Measurements from ENCODE around the gene MYO1E.

Gene MYO1E

DNA sequence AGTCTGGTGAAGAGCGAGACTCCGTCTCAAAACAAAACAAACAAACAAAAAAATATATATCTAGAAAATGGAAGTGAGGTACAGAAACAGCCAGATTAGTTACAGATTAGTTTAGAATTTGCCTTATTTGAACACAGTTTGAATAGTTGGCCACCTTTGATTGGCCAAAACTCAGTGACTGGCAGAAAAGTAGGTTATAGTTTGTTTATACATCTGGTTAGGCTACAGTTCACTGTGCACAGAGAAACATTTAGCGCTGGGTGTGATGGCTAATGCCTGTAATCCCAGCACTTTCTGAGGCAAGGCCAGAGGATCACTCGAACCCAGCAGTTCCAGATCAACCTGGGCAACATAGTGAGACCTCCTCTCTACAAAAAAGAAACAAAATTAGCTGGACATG, 114.4 kb downstream of the MYO1E start:
- no peak for DNase-seq

- DNase-seq: no peak
Measured at GRCh38 chr15:59257140-59257539, 115.5 kb downstream of the MYO1E start.

DNA sequence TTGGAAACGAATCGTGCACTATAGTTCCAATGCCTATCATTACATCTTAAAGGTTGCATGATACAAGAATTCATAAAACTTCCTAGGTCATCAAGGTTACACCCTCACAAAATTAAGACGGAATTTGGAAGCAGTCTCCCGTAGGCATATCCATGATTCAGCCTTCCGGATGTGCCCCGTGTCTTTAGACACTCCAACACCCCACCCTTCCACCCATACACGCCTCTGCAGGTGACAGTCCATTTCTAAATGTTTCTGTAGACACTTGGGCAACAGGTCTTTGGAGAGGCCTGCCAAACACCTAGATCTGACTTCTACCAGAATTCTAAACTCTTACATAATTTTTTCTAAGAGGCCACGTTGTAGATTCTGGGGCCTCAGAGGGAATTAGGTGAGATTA, 116.2 kb downstream of the MYO1E start:
- no peak for DNase-seq

DNA sequence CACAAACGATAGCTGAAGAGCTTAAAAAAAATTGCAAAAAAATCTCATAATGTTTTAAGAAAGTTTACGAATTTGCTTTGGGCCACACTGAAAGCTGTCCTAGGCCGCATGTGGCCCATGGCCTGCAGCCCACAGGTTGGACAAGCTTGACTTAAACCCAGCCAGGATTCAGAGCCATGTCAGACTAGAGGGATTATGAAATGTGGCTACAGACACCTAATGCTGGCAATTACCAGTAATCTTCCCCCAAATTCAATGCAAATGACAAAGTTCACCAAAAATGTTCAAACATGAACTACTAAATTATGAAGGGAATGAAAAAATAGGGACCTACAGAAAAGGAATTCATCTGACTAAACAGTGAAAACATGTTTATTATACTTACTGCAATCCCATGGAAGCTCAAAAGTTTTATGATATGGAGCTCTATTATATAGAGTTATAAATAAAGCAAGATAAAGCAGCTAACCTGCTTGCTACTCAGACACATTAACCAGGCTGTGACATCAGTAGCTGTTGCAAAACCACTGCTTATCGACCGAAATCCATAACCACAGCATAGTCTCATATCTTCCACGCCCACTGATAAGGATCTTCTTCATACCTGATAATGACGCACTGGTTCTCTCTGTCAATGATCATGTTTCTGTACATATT, 116.9 kb downstream of the MYO1E start:
- no peak for DNase-seq

DNA sequence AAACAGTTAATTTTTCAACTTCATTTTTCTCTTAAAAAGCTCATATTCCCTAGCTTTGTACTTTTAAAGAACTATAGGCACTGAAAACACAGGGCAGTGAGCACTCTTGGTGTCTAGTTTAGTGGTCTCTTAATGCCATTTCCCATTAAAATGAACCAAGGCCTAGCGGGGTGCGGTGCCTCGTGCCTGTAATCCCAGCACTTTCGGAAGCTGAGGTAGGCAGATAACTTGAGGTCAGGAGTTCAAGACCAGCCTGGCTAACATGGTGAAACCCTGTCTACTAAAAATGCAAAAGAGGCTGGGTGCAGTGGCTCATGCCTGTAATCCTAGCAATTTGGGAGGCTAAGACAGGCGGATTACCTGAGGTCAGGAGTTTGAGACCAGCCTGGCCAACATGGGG, 120.5 kb downstream of the MYO1E start:
- DNase-seq: no peak

- DNase-seq: no peak
Measured at GRCh38 chr15:59251001-59251845, 121.4 kb downstream of the MYO1E start.

DNA sequence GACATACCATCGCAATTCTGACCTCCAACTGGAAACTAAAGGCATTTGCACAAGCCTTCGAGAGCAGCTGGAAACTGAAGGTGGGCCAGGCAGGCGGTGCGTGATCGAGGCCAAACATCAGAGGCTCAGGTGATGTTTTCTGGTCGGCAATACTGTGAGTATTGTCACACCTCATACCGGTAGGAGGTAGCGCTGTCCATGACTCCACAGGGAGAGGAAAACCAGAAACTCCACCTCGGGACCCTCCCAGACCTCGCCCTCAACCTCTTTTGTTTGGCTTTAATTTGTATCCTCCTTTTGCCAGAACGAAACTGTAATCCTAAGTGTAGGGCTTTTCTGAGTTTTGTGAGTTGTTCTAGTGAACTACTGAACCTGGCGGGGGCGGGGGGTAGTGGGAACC, 122.4 kb downstream of the MYO1E start:
- DNase-seq: no peak

DNA sequence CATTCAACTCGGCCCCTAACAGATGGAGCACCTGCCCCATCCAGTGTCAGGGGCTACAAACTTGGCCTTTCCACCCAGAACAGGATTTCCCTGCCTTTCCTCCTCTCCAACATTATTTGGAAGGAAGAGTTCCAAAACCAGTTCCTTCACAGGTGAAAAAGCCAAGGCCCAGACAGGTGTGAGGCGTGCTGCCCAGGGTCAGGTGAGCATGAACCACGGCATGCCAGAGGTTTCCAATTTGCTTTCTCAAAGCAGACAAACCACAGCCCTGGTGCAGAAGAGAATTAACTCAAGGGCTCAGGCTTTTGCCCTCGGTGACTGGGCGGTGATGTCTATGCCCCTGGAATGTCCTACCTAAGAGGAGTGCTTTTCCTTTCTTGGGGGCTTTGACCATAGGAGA, 122.9 kb downstream of the MYO1E start:
- DNase-seq: no peak

DNA sequence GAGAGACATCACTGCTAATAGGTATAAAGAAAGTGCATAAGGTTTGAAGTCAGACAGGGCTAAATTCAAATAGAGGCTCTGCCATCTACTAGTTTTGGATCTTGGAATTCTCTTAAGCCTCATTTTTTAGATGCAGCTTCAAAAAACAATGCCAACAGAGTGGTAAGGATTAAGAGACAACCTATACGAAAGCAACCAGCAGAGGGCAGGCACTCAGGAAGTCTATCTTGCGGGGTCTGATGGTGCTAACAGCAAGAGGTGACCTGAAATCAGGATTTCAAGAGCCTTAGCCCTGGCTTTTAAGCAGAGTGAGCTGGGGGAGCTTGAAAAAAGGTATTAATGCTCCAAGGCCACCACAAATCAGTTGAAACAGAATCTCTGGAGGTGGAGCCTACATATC, 125.3 kb downstream of the MYO1E start:
- peak; percentile 36 for DNase-seq

DNA sequence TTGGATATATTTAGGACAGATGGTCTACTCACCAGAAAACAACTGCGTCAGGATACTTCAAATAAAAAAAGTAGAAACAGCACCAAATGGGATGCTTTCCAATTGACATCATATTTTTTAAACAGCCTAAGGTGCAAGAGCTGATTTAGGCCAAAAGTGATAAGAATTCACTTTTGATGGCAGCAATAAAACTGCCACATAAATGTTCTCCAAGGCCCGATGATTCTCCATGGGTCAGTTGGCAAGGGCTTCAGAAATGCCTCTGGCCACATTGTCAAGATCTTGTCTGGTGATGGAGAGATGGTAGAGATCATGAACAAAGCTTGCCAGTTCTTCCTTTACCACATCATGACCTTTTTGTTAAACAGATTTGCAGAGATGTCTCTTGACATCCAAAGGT, 127.1 kb downstream of the MYO1E start:
- no peak for DNase-seq

- no peak for DNase-seq
Measured at GRCh38 chr15:59244337-59244736, 128.3 kb downstream of the MYO1E start.

DNA sequence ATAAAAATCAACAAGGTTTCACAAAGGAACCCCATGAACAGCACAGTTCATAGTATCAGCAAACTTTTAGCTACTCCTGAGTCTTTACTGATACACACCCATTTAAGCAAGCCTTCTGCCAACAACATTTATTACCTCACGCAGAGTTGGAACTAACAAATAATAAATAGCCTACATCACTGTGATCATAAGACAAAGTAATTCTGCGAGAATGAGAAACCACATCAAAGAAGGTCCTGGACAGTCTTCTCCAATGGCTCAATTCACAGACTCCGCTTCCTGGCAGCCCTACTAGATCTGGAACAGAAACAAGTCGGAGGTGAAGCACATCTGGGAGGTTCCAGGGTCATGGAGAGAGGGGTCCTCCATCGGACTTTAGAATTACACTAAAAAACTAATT, 129.0 kb downstream of the MYO1E start:
- no peak for DNase-seq

GRCh38 chr15:59242649-59243048, 130.0 kb downstream of the MYO1E start:
- DNase-seq: no peak

- DNase-seq: no peak
Measured at GRCh38 chr15:59240036-59240435, 132.6 kb downstream of the MYO1E start.

- no peak for DNase-seq
Measured at GRCh38 chr15:59237924-59238331, 134.7 kb downstream of the MYO1E start.

- no peak for DNase-seq
Measured at GRCh38 chr15:59237119-59237855, 135.4 kb downstream of the MYO1E start.

- DNase-seq: no peak
Measured at GRCh38 chr15:59236394-59236793, 136.3 kb downstream of the MYO1E start.

DNA sequence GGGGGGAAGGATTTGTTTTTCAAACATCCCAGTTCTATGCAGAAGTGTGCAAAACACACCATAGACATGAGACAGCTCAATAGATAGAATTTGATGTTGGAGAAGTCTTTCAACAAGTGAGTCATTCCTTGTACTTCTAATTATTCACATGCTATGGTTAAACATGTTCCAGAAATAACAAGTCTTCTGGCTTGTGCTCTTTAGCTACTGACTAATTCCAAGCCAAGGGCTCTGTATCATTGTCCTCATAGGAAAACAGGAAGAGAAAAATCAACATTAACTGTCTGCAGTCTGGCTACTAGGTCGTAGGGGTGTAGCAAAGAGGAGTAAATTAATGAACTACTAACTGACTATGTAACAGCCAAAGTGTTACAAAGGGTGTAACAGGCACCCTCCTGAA, 140.2 kb downstream of the MYO1E start:
- DNase-seq: no peak

GRCh38 chr15:59230531-59231055, 142.1 kb downstream of the MYO1E start:
- no peak for DNase-seq

GRCh38 chr15:59229453-59229852, 143.2 kb downstream of the MYO1E start:
- no peak for DNase-seq

- DNase-seq: no peak
Measured at GRCh38 chr15:59229015-59229414, 143.7 kb downstream of the MYO1E start.

GRCh38 chr15:59227021-59227420, 145.7 kb downstream of the MYO1E start:
- no peak for DNase-seq

GRCh38 chr15:59224474-59224873, 148.2 kb downstream of the MYO1E start:
- no peak for DNase-seq

DNA sequence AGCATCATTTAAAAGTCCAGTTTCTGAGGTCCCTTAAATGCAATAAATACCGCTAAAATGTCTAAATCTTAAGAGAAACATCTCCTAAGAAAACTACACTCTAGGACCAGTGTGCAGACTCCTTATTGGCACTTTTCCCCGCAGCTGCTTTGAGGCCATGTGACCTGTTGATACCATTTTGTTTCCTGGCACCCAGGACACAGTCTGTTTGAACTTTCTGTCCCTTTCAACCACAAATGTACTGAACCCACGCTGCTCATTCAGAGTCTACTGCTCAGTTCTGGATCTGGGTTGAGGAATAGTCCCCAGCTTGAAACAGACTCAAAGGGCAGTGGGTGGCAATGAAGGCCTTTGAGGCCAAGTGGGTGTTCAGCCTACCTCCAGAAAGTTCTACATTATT, 148.9 kb downstream of the MYO1E start:
- no peak for DNase-seq
